Upper lobe of left lung (tissue), 6 donors: ENCODE measurements around the gene XPC. TPM values are rescaled to one million over a fixed set of nuclear protein-coding genes. Genes with fewer than 3 reads are reported as not detected.

ENCODE experiments used
- ATAC-seq, 2 donors: fragments of 200-7000 bp; cut with Tn5 transposase; one replicate each; pipeline ENCODE4 v1.9.1; 2022; ENCODE audit warnings: mild to moderate bottlenecking in 2 of 2, moderate library complexity in 2 of 2; ENCODE audit not compliant: low FRiP score in 2 of 2
- DNase-seq, 2 donors: peaks; one replicate each; pipeline ENCODE4 v3.0.0-alpha.2; 2019 to 2020
- H3K27ac ChIP-seq, 4 donors: fragments of 200-600 bp; sonication (generic); one replicate each; pipeline ENCODE4 v1.5.1; 2016 to 2019
- H3K27me3 ChIP-seq, 4 donors: fragments of 200-600 bp; sonication (generic); one replicate each; pipeline ENCODE4 v1.5.1; 2017 to 2019
- H3K36me3 ChIP-seq, 4 donors: fragments of 200-600 bp; sonication (generic); one replicate each; pipeline ENCODE4 v1.5.1; 2016 to 2019
- H3K4me1 ChIP-seq, 4 donors: fragments of 200-600 bp; sonication (generic); one replicate each; pipeline ENCODE4 v1.5.1; 2018 to 2019
- H3K4me3 ChIP-seq, 4 donors: fragments of 200-600 bp; sonication (generic); one replicate each; pipeline ENCODE4 v1.5.1; 2017 to 2019; ENCODE audit warnings: mild to moderate bottlenecking in 2 of 4, moderate library complexity in 1 of 4
- H3K9me3 ChIP-seq, 4 donors: fragments of 200-600 bp; sonication (generic); one replicate each; pipeline ENCODE4 v1.5.1; 2018 to 2019
- EP300 ChIP-seq, 4 donors: sonication (generic); formaldehyde crosslinking; IDR thresholded peaks; one replicate each; pipeline ENCODE4 v1.5.1; 2017; ENCODE audit warnings: antibody characterized with exemption in 4 of 4, control low read depth in 2 of 4
- POLR2A ChIP-seq, 4 donors: fragments of 450-650 bp; IDR thresholded peaks; one replicate each; pipeline ENCODE4 v1.5.1; 2016 to 2017; ENCODE audit warnings: antibody characterized with exemption in 4 of 4, mild to moderate bottlenecking in 2 of 4
- POLR2AphosphoS5 ChIP-seq, 2 donors: sonication (generic); formaldehyde crosslinking; IDR thresholded peaks; one replicate each; pipeline ENCODE4 v1.5.1; 2017; ENCODE audit warnings: antibody characterized with exemption in 2 of 2
- WGBS, 2 donors: methylation state at CpG; one replicate each; pipeline ENCODE4 v1.1.5; 2017 to 2018; 5-methylcytosine and 5-hydroxymethylcytosine counted together
- total RNA-seq, 6 donors: library from RNA; depleted of rRNA in 4 of 6; stranded (reverse); fragments of >200 nt in 4 of 6; gene quantifications; one replicate each; pipeline versions ENCODE4 v1.1.0 to v1.2.1, GENCODE V29; 2016 to 2021
- TF ChIP-seq, protein P1 (sequence below), 6 experiments: fragments of 450-650 bp in 4 of 6; fragments of 200-600 bp in 2 of 6; sonication (generic) in 2 of 6; IDR thresholded peaks; one replicate each; pipeline ENCODE4 v1.5.1; 2016 to 2019; ENCODE audit warnings: antibody characterized with exemption in 6 of 6
- donor health status: DM: no; HTN: no; CAD: no; lungs with moderate emphysema.
- donor health status: DM: no; HTN: yes; CAD: no; lungs with severe emphysema.

XPC gene
- total RNA-seq, 6 donors from 2014 or later, result 33.8 to 87.0 (median 46.6) TPM

DNA sequence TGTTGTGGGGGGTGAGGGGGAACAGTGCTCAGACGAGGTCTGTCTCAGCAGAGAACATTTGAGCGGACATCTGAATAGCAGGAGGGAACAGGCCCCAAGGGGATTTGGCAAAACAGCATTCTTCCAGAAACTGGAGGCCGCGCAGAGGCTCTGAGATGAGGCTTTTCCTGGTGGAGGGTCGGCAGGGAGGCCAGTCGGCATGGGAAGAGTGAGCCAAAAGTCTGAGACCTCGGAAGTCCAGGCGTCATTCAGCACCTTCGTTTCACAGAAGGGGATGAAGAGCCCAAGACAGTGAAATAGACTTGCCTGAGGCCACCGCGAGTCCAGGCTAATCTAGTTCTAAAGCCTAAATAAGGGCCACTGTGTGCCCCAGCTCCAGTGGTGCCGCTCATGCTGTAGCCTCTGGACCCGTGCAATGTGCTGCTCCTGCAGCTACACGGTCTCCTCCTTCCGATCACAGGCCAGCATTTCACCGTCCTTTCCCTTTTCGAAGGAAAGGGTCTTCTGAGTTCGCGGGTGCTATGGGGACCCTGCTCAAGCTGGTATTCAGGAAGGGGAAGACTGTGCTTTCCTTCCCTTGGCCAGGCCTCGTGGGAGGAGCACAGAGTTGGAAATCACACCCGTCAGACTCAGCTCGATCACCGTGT is 24.6 kb upstream of the XPC start:
- Histone ChIP-seq H3K4me3 (no peak overlapping the region), H3K27me3 (no peaks in the 10 kb centered on the region), H3K9me3 (no peaks in the 10 kb centered on the region), H3K36me3 (peaks cover 0 to 18% (median 9%) of the 10 kb centered on the region in 4 donors), H3K27ac (no peak overlapping the region), H3K4me1 (peaks cover 21 to 33% (median 26%) of the 10 kb centered on the region in 4 donors)
- no peak for TF ChIP-seq EP300 (IDR thresholded peaks at IDR 0.05)
- TF ChIP-seq, protein P1, sequence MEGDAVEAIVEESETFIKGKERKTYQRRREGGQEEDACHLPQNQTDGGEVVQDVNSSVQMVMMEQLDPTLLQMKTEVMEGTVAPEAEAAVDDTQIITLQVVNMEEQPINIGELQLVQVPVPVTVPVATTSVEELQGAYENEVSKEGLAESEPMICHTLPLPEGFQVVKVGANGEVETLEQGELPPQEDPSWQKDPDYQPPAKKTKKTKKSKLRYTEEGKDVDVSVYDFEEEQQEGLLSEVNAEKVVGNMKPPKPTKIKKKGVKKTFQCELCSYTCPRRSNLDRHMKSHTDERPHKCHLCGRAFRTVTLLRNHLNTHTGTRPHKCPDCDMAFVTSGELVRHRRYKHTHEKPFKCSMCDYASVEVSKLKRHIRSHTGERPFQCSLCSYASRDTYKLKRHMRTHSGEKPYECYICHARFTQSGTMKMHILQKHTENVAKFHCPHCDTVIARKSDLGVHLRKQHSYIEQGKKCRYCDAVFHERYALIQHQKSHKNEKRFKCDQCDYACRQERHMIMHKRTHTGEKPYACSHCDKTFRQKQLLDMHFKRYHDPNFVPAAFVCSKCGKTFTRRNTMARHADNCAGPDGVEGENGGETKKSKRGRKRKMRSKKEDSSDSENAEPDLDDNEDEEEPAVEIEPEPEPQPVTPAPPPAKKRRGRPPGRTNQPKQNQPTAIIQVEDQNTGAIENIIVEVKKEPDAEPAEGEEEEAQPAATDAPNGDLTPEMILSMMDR (IDR thresholded peaks at IDR 0.05), result no peak
- TF ChIP-seq POLR2AphosphoS5 (IDR thresholded peaks at IDR 0.05), result no peak
- no peak for TF ChIP-seq POLR2A (IDR thresholded peaks at IDR 0.05)
- WGBS, 2 donors, result 71 to 75% methylated on average over 21 to 23 of the region's 23 CpGs
- ATAC-seq, result no peak
- no peak for DNase-seq

DNA sequence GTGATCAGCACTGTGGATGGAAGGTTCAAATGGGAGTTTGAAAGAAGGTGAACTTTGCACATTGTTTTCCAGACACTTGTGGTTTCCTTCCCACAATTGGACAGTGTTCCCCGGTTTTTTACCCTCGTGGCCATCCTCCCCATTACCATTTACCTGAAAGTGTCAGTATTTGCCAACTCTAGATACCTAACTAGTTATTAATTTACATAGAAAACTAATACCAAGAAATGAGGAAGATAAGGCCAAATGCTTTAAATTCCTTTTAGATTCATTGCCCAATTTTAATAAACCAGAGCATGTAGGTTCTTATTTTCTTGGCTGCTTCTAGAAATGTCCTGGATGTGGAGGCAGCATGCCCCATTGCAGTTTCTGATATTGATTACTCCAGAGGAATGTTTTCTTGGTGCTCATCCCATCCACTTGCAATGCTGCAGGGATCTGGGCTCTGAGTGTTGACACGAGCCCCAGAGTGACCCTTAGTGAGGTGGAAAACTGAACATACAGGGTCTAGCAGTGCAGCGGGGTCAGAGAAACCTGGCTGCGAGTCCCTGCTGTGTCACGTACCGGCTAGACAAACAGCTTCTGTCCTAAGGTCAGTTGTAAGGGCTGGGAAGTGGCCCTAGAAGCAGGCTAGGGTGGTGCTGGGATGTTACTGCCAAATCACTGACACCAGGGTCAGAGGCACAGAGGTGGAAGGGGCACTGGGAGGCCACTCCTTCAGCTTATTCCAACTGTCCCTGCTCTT is 23.7 kb upstream of the XPC start:
- Histone ChIP-seq H3K36me3 (peaks cover 0 to 25% (median 11%) of the 10 kb centered on the region in 4 donors), H3K27ac (no peak overlapping the region), H3K4me1 (peaks cover 21 to 33% (median 26%) of the 10 kb centered on the region in 4 donors), H3K4me3 (no peak overlapping the region), H3K27me3 (no peaks in the 10 kb centered on the region), H3K9me3 (no peaks in the 10 kb centered on the region)
- TF ChIP-seq, protein P1 (IDR thresholded peaks at IDR 0.05), result no peak
- TF ChIP-seq POLR2AphosphoS5 (IDR thresholded peaks at IDR 0.05) (no peak), EP300 (IDR thresholded peaks at IDR 0.05) (no peak), POLR2A (IDR thresholded peaks at IDR 0.05) (no peak)
- DNase-seq, result no peak
- ATAC-seq, result no peak
- whole genome bisulfite sequencing, 2 donors, result 31 to 43% methylated on average over 5 to 7 of the region's 7 CpGs

DNA sequence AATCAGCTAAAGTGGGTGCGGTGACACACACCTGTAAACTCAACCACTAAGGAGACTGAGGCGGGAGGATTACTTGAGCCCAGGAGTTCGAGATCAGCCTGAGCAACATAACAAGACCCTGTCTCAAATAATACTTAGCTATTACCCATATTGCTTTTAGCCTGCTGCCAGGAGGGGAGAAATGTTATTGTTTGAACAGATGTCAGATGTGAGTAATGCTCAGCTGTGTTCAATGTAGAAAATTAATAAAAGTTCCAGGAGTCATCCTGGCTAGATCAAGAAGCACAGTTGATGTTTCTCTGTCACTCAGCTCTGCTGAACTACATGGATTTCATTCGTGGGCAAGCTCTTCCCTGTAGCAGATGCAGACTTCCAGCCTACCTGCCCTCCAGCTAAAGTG is 22.4 kb upstream of the XPC start:
- TF ChIP-seq POLR2A (IDR thresholded peaks at IDR 0.05) (no peak), EP300 (IDR thresholded peaks at IDR 0.05) (no peak), POLR2AphosphoS5 (IDR thresholded peaks at IDR 0.05) (no peak)
- TF ChIP-seq, protein P1 (IDR thresholded peaks at IDR 0.05), result no peak
- no peak for ATAC-seq
- Histone ChIP-seq H3K36me3 (peaks cover 0 to 25% (median 11%) of the 10 kb centered on the region in 4 donors), H3K4me3 (no peak overlapping the region), H3K27ac (no peak overlapping the region), H3K9me3 (no peaks in the 10 kb centered on the region), H3K4me1 (peaks cover 21 to 33% (median 26%) of the 10 kb centered on the region in 4 donors), H3K27me3 (no peaks in the 10 kb centered on the region)
- no peak for DNase-seq
- WGBS, 2 donors, result 71 to 81% methylated on average over 4 of the region's 4 CpGs

DNA sequence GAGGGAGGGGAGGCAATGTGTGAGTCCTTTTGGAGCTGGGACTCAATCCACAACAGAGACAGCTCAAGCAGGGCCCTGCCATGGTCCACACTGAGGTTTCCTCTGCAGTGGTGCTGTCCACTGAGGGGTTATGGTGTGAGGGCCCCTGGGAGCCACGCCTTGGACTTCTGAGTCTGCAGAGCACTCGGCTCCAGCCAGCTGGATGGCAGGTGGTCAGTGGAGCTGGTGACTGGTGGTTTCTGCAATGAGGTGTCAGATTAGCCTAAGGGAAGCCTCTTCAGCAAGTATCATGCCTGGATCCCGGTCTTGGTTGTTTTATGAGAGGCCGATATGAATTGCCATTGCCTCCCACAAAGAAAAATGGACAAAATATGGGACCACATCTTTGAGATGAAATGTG is 21.9 kb upstream of the XPC start:
- 68 to 69% methylated on average over 3 to 4 of the region's 4 CpGs for WGBS, 2 donors
- DNase-seq (no peak), ATAC-seq (no peak)

More for the DNA sequence above, 21.9 kb upstream of the XPC start:
- no peaks in the 10 kb centered on the region for H3K27me3 ChIP-seq
- no peaks in the 10 kb centered on the region for H3K9me3 ChIP-seq
- H3K4me1 ChIP-seq, result peaks cover 19 to 33% (median 26%) of the 10 kb centered on the region in 4 donors
- TF ChIP-seq EP300 (IDR thresholded peaks at IDR 0.05), result no peak
- no peak for TF ChIP-seq POLR2A (IDR thresholded peaks at IDR 0.05)
- TF ChIP-seq, protein P1 (IDR thresholded peaks at IDR 0.05), result no peak
- TF ChIP-seq POLR2AphosphoS5 (IDR thresholded peaks at IDR 0.05), result no peak
- no peak overlapping the region for H3K27ac ChIP-seq
- peaks cover 0 to 25% (median 11%) of the 10 kb centered on the region in 4 donors for H3K36me3 ChIP-seq
- no peak overlapping the region for H3K4me3 ChIP-seq
